Left renal pelvis (tissue), 4 donors: ENCODE data around the gene CLSTN2. TPM values are rescaled to one million over a fixed set of nuclear protein-coding genes. Genes with fewer than 3 reads are reported as not detected.

Experiments used
- DNase-seq, 4 donors: peaks; one replicate each; pipeline ENCODE4 v3.0.0-alpha.2; 2013; ENCODE audit warnings: low read depth in 4 of 4, low spot score in 3 of 4
- polyA plus RNA-seq, 4 donors: library from polyadenylated mRNA; unstranded; fragments of 120-200 nt; gene quantifications; one replicate each; pipeline ENCODE4 v1.2.1, GENCODE V29; 2013; ENCODE audit not compliant: insufficient read length in 4 of 4

Gene CLSTN2
- polyA plus RNA-seq, 4 donors, result 1.1 to 6.1 (median 2.1) TPM

GRCh38 chr3:139994891-139995290 lies 59.9 kb downstream of the CLSTN2 start:
- no peak for DNase-seq

GRCh38 chr3:140004271-140004670 lies 69.3 kb downstream of the CLSTN2 start:
- DNase-seq, result no peak

- no peak for DNase-seq
Measured at GRCh38 chr3:140006331-140006730, 71.3 kb downstream of the CLSTN2 start.

GRCh38 chr3:140007081-140007480 lies 72.1 kb downstream of the CLSTN2 start:
- no peak for DNase-seq

- no peak for DNase-seq
Measured at GRCh38 chr3:140007911-140008869, 73.2 kb downstream of the CLSTN2 start.

- DNase-seq, result no peak
Measured at GRCh38 chr3:140010391-140010790, 75.4 kb downstream of the CLSTN2 start.

GRCh38 chr3:140011086-140011485 lies 76.1 kb downstream of the CLSTN2 start:
- no peak for DNase-seq

- no peak for DNase-seq
Measured at GRCh38 chr3:140011611-140012277, 76.8 kb downstream of the CLSTN2 start.

GRCh38 chr3:140013220-140013619 lies 78.2 kb downstream of the CLSTN2 start:
- no peak for DNase-seq

GRCh38 chr3:140014831-140015495 lies 80.0 kb downstream of the CLSTN2 start:
- DNase-seq, result no peak

- no peak for DNase-seq
Measured at GRCh38 chr3:140015741-140016140, 80.8 kb downstream of the CLSTN2 start.

- DNase-seq, result no peak
Measured at GRCh38 chr3:140018556-140018955, 83.6 kb downstream of the CLSTN2 start.

GRCh38 chr3:140019946-140020345 lies 85.0 kb downstream of the CLSTN2 start:
- DNase-seq, result no peak

GRCh38 chr3:140020541-140020940 lies 85.6 kb downstream of the CLSTN2 start:
- DNase-seq, result no peak

GRCh38 chr3:140021269-140021668 lies 86.3 kb downstream of the CLSTN2 start:
- no peak for DNase-seq

- DNase-seq, result no peak
Measured at GRCh38 chr3:140022066-140022770, 87.2 kb downstream of the CLSTN2 start.

- no peak for DNase-seq
Measured at GRCh38 chr3:140023616-140024530, 88.9 kb downstream of the CLSTN2 start.

GRCh38 chr3:140031170-140031569 lies 96.2 kb downstream of the CLSTN2 start:
- DNase-seq, result no peak

- DNase-seq, result no peak
Measured at GRCh38 chr3:140034058-140034457, 99.1 kb downstream of the CLSTN2 start.

- no peak for DNase-seq
Measured at GRCh38 chr3:140035871-140036270, 100.9 kb downstream of the CLSTN2 start.
